ENCODE data around the gene ALOX15. TPM values are rescaled to one million over a fixed set of nuclear protein-coding genes. Genes with fewer than 3 reads are reported as not detected.
A peak's percentile ranks its signal among the peaks of the same experiment; 100 is the strongest.
"Not testable (repeated sequence)": the region's sequence is repeated elsewhere in the genome, so short reads cannot be mapped to it uniquely, and the experiment has no call there.

ALOX15 gene
- total RNA-seq, 2 experiments from 2014 or later = 0.36 TPM; not detected in 1

DNA sequence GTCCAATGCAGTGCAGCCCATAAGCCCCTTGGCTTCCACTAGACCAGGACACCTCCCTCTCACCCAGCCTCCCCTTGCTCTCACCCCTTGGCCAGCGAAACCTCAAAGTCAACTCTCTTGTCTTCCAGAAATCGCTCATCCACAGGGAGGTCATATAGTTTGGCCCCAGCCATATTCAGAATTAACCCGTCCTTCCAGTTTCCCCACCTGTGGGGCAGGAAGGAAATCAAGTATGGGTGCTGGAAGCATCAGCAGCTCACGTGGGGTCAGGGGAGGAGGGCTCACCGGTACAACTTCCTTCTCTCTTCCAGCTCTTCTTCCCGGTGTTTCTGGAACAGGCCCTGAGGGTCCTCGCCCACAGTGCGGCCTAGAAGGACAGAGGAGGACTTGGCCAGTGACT, 2.7 kb downstream of the ALOX15 start:
- DNase-seq; H3K36me3 Mint-ChIP-seq (ENCODE audit: low read depth); H3K27ac Mint-ChIP-seq; H3K36me3 ChIP-seq (ENCODE audit: insufficient read depth, low read length); H3K9me3 ChIP-seq (ENCODE audit: control insufficient read depth in 1 of 2, insufficient read depth in 1 of 2, low read length in 2 of 2); H3K9me3 Mint-ChIP-seq; intact Hi-C loops (cut with DNase I, micrococcal nuclease); H3K27ac ChIP-seq (ENCODE audit: low read depth in 1 of 2, low read length in 2 of 2); CTCF ChIA-PET; H3K4me3 Mint-ChIP-seq; ATAC-seq (ENCODE audit: poor library complexity); POLR2A ChIA-PET: not testable (repeated sequence)
- Mint-ChIP-seq H3K4me1 (ENCODE audit: low read depth) (peaks cover 18% of the 10 kb centered on the region), H3K27me3 (peaks cover 85% of the 10 kb centered on the region)
- H3K4me3 ChIP-seq (ENCODE audit: low read length) = peak overlapping the region; percentile 14
- peaks cover 46 to 53% of the 10 kb centered on the region in 2 experiments for H3K27me3 ChIP-seq (ENCODE audit: control insufficient read depth in 1 of 2, insufficient read depth in 2 of 2, low read length in 2 of 2)
- peaks cover 16% of the 10 kb centered on the region for H3K4me1 ChIP-seq (ENCODE audit: insufficient read depth, low read length)

DNA sequence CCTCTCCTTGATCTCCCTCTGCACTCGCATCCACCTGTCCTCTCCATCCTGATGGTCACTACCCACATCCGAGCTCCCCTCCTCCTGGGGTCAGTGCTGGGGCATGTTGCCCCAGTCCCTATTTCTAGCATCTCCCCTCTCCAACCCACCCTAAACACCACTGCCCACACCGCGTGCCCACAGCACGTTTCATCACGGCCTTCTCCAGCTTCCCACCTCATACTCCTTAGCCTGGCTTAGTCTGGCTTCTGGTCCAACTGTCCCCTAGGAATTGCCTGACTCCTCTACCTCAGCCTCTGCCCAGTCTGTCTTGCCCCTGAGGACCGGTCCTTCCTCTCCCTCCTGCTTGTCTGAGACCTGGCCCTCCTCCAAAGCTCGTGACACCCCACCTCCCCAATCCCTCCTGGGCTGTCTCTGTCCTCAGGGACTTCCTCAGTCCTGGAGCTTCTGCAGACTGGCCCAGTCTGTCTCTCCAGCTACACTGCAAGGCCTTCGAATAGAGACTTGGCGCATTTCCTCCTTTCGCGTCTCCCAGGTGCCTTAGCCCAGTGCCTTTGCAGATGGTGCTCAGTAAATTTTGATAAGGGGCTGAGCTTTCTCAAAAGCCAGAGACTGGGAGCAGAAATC, 4.9 kb downstream of the ALOX15 start:
- no peak for TF ChIP-seq CTCF (IDR thresholded peaks at IDR 0.05)
- Mint-ChIP-seq H3K4me1 (ENCODE audit: low read depth) (peaks cover 18% of the 10 kb centered on the region), H3K4me3 (no peak overlapping the region), H3K9me3 (no peaks in the 10 kb centered on the region), H3K27me3 (peaks cover 77% of the 10 kb centered on the region), H3K27ac (no peak overlapping the region), H3K36me3 (ENCODE audit: low read depth) (no peaks in the 10 kb centered on the region)
- Histone ChIP-seq H3K27me3 (ENCODE audit: control insufficient read depth in 1 of 2, insufficient read depth in 2 of 2, low read length in 2 of 2) (peaks cover 42 to 43% of the 10 kb centered on the region in 2 experiments), H3K36me3 (ENCODE audit: insufficient read depth, low read length) (no peaks in the 10 kb centered on the region), H3K4me3 (ENCODE audit: low read length) (no peak overlapping the region), H3K9me3 (ENCODE audit: control insufficient read depth in 1 of 2, insufficient read depth in 1 of 2, low read length in 2 of 2) (peaks cover 0 to 4% of the 10 kb centered on the region in 2 experiments), H3K4me1 (ENCODE audit: insufficient read depth, low read length) (peaks cover 16% of the 10 kb centered on the region), H3K27ac (ENCODE audit: low read depth in 1 of 2, low read length in 2 of 2) (no peak overlapping the region)
- ATAC-seq (ENCODE audit: poor library complexity) (no peak), DNase-seq (no peak)
- CTCF ChIA-PET = no interaction called here
- POLR2A ChIA-PET = no interaction called here
- intact Hi-C loops (cut with DNase I, micrococcal nuclease) = no loop called here

DNA sequence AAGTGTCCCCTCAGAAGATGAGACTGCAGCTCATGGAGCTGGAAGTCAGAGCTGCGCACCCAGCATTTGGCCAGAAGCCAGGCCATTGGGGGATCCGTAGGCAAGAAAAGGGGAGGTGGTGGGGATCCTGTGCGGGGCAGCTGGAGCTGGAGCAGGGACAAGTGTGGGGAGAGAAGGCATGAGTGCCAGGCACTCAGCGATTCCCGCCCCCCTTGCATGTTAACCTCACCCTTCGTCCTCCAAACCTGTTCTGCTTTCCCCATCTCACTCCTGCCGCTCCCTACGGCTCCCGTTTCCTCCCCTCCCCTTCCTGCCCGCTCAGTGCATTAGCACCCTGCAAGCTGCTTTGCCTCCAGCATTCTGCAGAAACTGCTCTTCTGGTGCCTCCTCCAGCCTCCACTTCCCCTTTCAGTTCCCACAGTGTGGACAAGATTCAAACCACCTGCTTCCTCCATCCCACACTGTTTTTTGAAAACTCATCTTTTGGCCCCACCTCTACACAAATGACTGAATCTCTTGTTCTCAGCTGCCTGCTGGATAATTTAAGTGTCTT, 5.6 kb downstream of the ALOX15 start:
- no peaks in the 10 kb centered on the region for H3K36me3 ChIP-seq (ENCODE audit: insufficient read depth, low read length)
- no peak overlapping the region for H3K4me3 ChIP-seq (ENCODE audit: low read length)
- no peaks in the 10 kb centered on the region for H3K36me3 Mint-ChIP-seq (ENCODE audit: low read depth)
- TF ChIP-seq CTCF (IDR thresholded peaks at IDR 0.05) = no peak
- H3K4me1 Mint-ChIP-seq (ENCODE audit: low read depth) = peaks cover 18% of the 10 kb centered on the region
- no peak overlapping the region for H3K27ac ChIP-seq (ENCODE audit: low read depth in 1 of 2, low read length in 2 of 2)
- peak in 1 of 14 experiments; percentile 20 for DNase-seq
- peaks cover 75% of the 10 kb centered on the region for H3K27me3 Mint-ChIP-seq
- no peaks in the 10 kb centered on the region for H3K9me3 Mint-ChIP-seq
- peaks cover 35 to 38% of the 10 kb centered on the region in 2 experiments for H3K27me3 ChIP-seq (ENCODE audit: control insufficient read depth in 1 of 2, insufficient read depth in 2 of 2, low read length in 2 of 2)
- ChIA-PET CTCF (no interaction called here), POLR2A (no interaction called here)
- ATAC-seq (ENCODE audit: poor library complexity) = no peak
- H3K9me3 ChIP-seq (ENCODE audit: control insufficient read depth in 1 of 2, insufficient read depth in 1 of 2, low read length in 2 of 2) = peaks cover 0 to 4% of the 10 kb centered on the region in 2 experiments
- peaks cover 11% of the 10 kb centered on the region for H3K4me1 ChIP-seq (ENCODE audit: insufficient read depth, low read length)
- intact Hi-C loops (cut with DNase I, micrococcal nuclease) = no loop called here
- no peak overlapping the region for H3K27ac Mint-ChIP-seq
- no peak overlapping the region for H3K4me3 Mint-ChIP-seq

GRCh38 chr17:4634976-4635375, 6.5 kb downstream of the ALOX15 start:
- POLR2A ChIA-PET = no interaction called here
- Mint-ChIP-seq H3K9me3 (no peaks in the 10 kb centered on the region), H3K4me1 (ENCODE audit: low read depth) (peaks cover 18% of the 10 kb centered on the region), H3K4me3 (no peak overlapping the region), H3K27ac (no peak overlapping the region), H3K36me3 (ENCODE audit: low read depth) (no peaks in the 10 kb centered on the region), H3K27me3 (peaks cover 73% of the 10 kb centered on the region)
- ATAC-seq (ENCODE audit: poor library complexity) (no peak), DNase-seq (no peak)
- Histone ChIP-seq H3K27ac (ENCODE audit: low read depth in 1 of 2, low read length in 2 of 2) (no peak overlapping the region), H3K27me3 (ENCODE audit: control insufficient read depth in 1 of 2, insufficient read depth in 2 of 2, low read length in 2 of 2) (peaks cover 33 to 38% of the 10 kb centered on the region in 2 experiments), H3K9me3 (ENCODE audit: control insufficient read depth in 1 of 2, insufficient read depth in 1 of 2, low read length in 2 of 2) (peaks cover 0 to 4% of the 10 kb centered on the region in 2 experiments), H3K4me1 (ENCODE audit: insufficient read depth, low read length) (peaks cover 11% of the 10 kb centered on the region), H3K4me3 (ENCODE audit: low read length) (no peak overlapping the region), H3K36me3 (ENCODE audit: insufficient read depth, low read length) (no peaks in the 10 kb centered on the region)
- no peak for TF ChIP-seq CTCF (IDR thresholded peaks at IDR 0.05)
- intact Hi-C loops (cut with DNase I, micrococcal nuclease) = no loop called here
- CTCF ChIA-PET = no interaction called here

Data from CD4-positive, alpha-beta T cell (primary cell).